K562 (cell line): Measurements from ENCODE around the gene ANKRD13C.

Source experiments
- ATF3 ChIP-seq, 2 experiments: fragments of 450-650 bp in 1 of 2; sonication (generic) in 1 of 2; formaldehyde crosslinking in 1 of 2; IDR thresholded peaks in 1 of 2; conservative IDR thresholded peaks in 1 of 2; 2 replicates each; pipeline versions ENCODE4 v1.6.1 to v1.8.1; 2016 to 2023; ENCODE audit warnings: mild to moderate bottlenecking in 2 of 2, moderate library complexity in 2 of 2, inconsistent platforms in 1 of 2, missing genetic modification reagents in 1 of 2
- CHD4 ChIP-seq: fragments of 200-600 bp; sonication (generic); IDR thresholded peaks from 3 replicates; pipeline ENCODE4 v1.6.1; 2012; ENCODE audit warnings: low read depth, mild to moderate bottlenecking, mixed read lengths, low read length, inconsistent platforms; ENCODE audit not compliant: insufficient read depth, insufficient replicate concordance, poor library complexity, severe bottlenecking
- DPF2 ChIP-seq: fragments of 450-650 bp; IDR thresholded peaks from 2 replicates; pipeline ENCODE4 v1.6.1; 2016
- GABPA ChIP-seq: fragments of 200-800 bp; sonication (Bioruptor generic); conservative IDR thresholded peaks from 2 replicates; pipeline ENCODE4 v1.6.1; 2016; ENCODE audit warnings: low read depth, missing genetic modification characterization, missing compliant biosample characterization
- JUN ChIP-seq, 2 experiments: sonication (generic) in 1 of 2; formaldehyde crosslinking in 1 of 2; IDR thresholded peaks; 2 replicates each; pipeline versions ENCODE4 v1.6.1 to v1.8.0; 2012 to 2022; ENCODE audit warnings: borderline replicate concordance in 2 of 2, mild to moderate bottlenecking in 2 of 2, improper control_type of control experiment in 1 of 2, low read depth in 1 of 2, low read length in 1 of 2, missing genetic modification reagents in 1 of 2
- KLF10 ChIP-seq: fragments of 250-450 bp; sonication (Bioruptor Pico); IDR thresholded peaks from 2 replicates; pipeline ENCODE4 v1.6.1; 2021; ENCODE audit warnings: matching md5 sums
- POLR2A ChIP-seq: fragments of 450-650 bp; conservative IDR thresholded peaks from 2 replicates; pipeline ENCODE4 v1.6.1; 2016
- RBFOX2 ChIP-seq: fragments of 200-400 bp; formaldehyde crosslinking; IDR thresholded peaks from 2 replicates; pipeline ENCODE4 v1.6.1; 2017; ENCODE audit warnings: low read depth, mild to moderate bottlenecking, low read length, moderate library complexity
- ZFP36 ChIP-seq: fragments of 150-350 bp; IDR thresholded peaks from 2 replicates; pipeline ENCODE4 v1.6.1; 2018; ENCODE audit warnings: low read length, low read depth; ENCODE audit not compliant: partially characterized antibody
- ZSCAN29 ChIP-seq: fragments of 450-650 bp; IDR thresholded peaks from 2 replicates; pipeline ENCODE4 v1.6.1; 2017
- TF ChIP-seq, protein P1 (sequence below), 3 experiments: IDR thresholded peaks in 2 of 3; conservative IDR thresholded peaks in 1 of 3; 2 replicates each; pipeline ENCODE4 v1.5.1; 2011 to 2012; ENCODE audit warnings: low read length in 3 of 3, mild to moderate bottlenecking in 3 of 3, control low read depth in 2 of 3, improper control_type of control experiment in 1 of 3, inconsistent platforms in 1 of 3, low read depth in 1 of 3, mixed read lengths in 1 of 3, moderate library complexity in 1 of 3; ENCODE audit not compliant: insufficient read depth in 2 of 3

DNA sequence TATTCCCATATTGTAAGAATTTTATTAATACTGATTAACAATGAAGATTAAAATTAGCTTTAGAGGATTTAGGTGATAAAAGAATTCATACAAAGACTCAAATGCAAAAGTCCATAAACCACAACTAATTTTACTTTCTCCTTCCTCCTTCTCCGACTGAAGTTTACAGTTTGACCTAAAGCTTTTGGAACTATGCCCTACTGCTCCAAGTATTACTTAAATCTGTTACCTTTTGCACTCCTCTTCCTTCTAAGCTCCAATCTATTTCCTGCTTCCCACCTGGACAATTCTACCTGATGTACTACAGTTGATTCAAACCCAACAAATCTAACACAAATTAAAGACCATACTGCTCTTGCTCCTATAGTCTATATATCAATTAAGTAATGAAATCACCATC is 36.3 kb downstream of the ANKRD13C start:
- TF ChIP-seq ATF3 (IDR thresholded peaks at IDR 0.05) (no peak), ATF3 (CRISPR knock-in tag; conservative IDR thresholded peaks at IDR 0.05) (no peak), ZFP36 (no peak), JUN (IDR thresholded peaks at IDR 0.05; ENCODE audit: borderline replicate concordance, low read depth, low read length) (no peak), JUN (CRISPR knock-in tag; IDR thresholded peaks at IDR 0.05; ENCODE audit: borderline replicate concordance) (no peak), DPF2 (no peak), CHD4 (no peak), ZSCAN29 (no peak), GABPA (tag) (no peak), POLR2A (no peak), RBFOX2 (no peak), KLF10 (CRISPR knock-in tag) (no peak)
- TF ChIP-seq, protein P1, sequence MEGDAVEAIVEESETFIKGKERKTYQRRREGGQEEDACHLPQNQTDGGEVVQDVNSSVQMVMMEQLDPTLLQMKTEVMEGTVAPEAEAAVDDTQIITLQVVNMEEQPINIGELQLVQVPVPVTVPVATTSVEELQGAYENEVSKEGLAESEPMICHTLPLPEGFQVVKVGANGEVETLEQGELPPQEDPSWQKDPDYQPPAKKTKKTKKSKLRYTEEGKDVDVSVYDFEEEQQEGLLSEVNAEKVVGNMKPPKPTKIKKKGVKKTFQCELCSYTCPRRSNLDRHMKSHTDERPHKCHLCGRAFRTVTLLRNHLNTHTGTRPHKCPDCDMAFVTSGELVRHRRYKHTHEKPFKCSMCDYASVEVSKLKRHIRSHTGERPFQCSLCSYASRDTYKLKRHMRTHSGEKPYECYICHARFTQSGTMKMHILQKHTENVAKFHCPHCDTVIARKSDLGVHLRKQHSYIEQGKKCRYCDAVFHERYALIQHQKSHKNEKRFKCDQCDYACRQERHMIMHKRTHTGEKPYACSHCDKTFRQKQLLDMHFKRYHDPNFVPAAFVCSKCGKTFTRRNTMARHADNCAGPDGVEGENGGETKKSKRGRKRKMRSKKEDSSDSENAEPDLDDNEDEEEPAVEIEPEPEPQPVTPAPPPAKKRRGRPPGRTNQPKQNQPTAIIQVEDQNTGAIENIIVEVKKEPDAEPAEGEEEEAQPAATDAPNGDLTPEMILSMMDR (IDR thresholded peaks at IDR 0.05 in 2 of 3, conservative IDR thresholded peaks at IDR 0.05 in 1 of 3; ENCODE audit: insufficient read depth in 2 of 3, low read depth in 1 of 3, low read length in 3 of 3): no peak
